Stimulated activated CD4-positive, alpha-beta T cell treated with anti-CD3 and anti-CD28 coated beads, Interleukin-4, amount 100 ng/mL, for 1 hour (primary cell): ENCODE data around the gene DMXL1.
"Not testable (repeated sequence)": the region's sequence is repeated elsewhere in the genome, so short reads cannot be mapped to it uniquely, and the experiment has no call there.

ENCODE experiments used
- DNase-seq: peaks from one replicate; pipeline ENCODE4 v3.0.0-alpha.2; 2020

DMXL1 gene

DNA sequence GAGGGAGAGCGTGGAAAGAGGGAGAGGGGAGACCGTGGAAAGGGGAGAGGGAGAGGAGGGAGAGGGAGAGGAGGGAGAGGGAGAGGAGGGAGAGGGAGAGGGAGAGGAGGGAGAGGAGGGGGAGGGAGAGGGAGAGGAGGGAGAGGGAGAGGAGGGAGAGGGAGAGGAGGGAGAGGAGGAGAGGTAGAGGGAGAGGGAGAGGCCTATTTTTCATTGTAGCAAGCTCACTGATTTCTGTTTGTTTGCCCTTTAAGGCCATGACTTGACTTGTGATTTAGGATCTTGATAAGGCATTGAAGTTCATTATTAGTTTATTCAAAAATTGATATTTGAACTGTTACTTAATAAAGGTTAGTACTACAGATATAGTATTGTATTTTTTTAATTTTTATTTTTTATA is 52.4 kb downstream of the DMXL1 start:
- no peak for DNase-seq

DNA sequence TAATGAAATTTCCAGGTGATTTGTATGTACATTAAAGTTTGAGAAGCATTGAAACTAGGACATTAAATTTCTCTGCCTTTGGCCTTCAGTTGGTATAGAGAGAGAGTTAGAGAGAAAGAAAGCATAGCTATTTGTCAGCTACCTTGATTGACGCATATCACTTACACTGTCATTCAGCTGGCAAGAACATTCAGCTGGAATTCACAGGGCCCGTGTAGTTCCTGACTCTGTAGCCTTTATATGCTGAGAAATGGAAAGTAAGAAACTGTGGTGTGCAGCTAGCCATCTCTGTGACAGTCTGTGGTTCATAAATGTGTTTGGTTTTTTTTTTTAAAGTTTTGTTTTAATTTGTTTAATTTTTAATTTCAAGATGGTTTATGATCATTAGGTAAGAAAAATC is 58.9 kb downstream of the DMXL1 start:
- no peak for DNase-seq

DNA sequence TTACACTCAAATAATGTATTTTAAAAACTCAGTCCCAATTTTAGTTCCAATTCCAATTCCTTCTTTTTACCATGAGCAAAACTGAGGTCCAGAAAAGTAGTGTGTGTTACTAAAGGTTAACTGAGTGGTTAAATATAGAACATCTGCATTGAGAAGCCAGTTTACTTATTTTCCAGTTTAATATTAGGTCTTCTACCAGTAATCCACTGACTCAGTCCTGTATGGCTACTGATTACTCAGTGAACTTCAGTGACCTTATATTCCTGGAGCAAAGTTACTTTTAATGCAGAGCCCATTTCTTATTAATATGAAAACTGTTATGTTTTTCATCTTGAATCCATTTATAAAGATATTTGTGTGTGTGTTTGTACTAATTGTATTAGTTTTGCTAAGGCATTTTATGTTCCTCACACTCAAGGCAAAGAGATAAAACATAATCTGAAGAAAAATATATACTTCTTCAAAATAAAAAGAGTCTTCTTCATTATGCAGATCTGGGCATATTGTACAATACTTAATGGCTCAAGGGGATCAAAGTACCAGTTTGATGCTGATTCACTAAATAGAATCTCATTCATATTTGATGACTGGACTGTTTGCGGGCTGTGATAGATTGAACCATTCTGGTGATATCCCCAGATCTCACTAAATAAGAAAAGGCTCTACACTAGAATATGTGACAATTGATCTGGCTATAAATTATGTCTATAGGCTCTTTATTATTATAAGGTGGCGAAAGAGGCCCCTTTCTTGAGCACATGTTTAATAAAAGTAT is 60.8 kb downstream of the DMXL1 start:
- DNase-seq = no peak

DNA sequence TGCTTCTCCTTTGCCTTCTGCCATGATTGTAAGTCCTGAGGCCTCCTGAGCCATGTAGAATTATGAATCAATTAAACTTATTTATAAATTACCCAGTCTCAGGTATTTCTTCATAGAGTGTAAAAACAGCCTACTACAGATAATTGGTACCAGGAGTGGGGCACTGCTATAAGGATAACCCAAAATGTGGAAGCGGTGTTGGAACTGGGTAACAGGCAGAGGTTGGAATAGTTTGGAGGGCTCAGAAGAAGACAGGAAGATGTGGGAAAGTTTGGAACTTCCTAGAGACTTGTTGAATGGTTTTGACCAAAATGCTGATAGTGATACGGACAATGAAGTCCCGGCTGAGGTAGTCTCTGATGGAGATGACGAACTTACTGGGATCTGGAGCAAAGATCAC is 64.9 kb downstream of the DMXL1 start:
- DNase-seq = not testable (repeated sequence)

DNA sequence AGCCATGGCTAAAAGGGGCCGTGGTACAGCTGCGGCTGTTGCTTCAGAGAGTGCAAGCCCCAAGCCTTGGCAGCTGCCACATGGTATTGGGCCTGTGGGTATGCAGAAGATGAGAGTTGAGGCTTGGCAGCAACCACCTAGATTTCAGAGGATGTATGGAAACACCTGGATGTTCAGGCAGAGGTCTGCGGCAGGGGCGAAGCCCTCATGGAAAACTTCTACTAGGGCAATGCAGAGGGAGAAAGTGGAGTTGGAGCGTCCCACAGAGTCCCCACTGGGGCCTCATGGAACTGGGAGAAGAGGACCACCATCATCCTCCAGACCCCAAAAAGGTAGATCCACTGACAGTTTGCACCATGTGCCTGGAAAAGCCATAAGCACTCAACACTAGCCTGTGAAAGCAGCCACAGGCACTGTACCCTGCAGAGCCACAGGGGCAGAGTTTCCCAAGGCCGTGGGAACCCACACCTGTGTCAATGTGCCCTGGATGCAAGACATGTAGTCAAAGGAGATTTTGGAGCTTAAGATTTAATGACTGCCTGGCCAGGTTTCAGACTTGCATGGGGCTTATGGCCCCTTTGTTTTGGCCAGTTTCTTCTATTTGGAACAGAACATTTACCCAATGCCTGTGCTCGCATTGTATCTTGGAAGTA is 65.9 kb downstream of the DMXL1 start:
- DNase-seq = no peak

DNA sequence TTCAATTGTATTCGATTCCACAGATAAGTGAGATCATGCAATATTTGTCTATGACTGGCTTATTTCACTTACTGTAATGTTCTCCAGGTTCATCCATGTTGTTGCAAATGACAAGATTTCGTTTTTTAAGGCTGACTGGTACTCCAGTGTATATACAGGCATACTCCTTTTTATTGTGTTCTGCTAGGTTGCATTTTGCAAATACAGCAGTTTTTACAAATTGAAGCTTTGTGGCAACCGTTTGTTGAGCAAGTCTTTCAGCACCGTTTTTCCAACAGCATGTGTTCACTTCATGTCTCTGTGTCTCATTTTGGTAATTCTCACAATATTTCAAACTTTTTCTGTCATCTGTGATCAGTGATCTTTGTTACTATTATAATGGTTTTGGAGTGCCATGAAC is 82.7 kb downstream of the DMXL1 start:
- DNase-seq = no peak

DNA sequence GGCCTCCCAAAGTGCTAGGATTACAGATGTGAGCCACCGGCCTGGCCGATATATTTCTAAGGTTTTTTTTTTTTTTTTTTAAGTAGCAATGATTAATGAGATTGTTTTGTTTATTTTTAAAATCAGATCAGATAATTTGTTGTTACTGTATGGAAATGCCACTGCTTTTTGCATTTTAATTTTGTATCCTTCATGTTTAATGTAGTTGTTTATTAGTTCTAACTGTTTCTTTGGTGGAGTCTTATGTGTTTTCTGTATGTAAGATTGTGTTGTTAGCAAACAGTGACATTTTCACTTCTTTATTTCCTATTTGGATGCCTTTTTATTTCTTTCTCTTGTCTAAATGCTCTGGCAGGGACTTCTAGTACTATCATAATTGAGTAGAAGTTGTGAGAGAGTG is 87.3 kb downstream of the DMXL1 start:
- no peak for DNase-seq

DNA sequence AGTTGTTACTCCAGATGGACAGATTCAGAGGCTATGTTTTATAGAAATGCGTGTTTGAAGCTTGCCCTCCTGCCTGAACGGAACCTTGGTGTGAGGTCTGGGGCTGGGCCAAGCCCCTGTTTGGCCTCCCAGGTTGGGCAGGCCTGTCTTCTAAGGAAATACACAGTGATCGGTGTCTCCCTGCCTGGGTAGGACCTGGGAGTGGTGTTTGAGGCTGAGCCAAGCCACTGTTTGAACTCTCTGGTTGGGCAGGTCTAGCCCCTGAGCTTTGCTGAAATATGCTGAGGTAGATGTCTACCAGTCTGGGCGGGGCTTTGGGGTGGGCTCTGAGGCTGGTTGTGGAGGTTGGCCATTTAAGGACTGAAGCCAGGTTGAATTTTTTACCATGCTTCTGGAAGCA is 90.5 kb downstream of the DMXL1 start:
- no peak for DNase-seq

DNA sequence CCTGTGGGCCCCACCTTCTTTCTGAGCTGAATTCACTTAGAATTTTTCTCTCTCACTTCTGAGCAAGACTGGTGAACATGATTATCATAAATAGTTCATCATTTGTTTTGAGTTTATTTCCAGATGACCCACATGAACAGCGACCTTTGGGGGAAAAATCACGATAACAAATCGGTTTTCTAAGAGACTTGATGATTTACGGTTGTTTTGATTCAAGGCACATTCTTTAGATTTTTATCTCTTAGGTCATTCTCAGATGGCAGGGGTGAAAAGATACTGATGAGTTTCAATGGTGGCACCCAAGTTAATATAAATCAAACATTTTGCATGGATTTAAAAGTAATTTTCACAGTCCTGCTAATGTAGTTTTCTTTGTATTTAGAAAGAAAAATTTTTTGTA is 95.1 kb downstream of the DMXL1 start:
- no peak for DNase-seq

DNA sequence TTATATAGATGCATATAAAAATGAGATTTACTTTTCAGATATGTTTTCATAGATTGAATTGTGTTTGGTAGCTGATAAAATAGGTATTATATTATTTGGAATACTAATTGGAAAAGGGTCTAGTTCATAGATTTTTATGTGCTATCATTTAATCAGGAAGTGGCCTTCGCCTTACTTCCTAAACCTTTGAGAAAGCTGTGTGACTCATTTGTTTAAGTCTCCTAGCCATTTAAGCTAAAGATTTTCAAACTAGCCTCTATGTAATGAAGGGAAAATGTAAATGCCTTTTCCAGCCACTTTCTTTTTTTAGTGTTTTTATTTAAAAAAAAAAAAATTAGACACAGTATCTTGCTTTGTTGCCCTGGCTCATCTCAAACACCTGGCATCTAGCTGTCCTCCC is 97.5 kb downstream of the DMXL1 start:
- DNase-seq = no peak

DNA sequence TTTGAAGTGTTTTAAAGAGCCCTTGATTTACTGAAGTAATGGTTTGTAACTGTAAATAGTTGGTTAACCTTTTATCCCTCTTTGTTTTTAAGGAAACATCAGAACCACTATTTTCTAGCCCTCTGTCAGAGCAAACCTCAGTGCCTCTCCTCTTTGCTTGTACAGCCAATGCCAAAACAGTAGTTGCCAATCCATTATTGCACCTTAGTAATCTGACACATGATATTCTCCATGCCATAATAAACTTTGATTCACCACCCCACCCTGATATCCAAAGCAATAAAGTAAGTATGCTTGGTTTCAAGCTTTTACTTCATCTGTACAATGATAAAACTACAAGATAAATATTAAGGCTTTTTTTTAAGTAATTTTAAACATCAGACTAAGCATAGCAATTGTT is 100.8 kb downstream of the DMXL1 start:
- DNase-seq = no peak

DNA sequence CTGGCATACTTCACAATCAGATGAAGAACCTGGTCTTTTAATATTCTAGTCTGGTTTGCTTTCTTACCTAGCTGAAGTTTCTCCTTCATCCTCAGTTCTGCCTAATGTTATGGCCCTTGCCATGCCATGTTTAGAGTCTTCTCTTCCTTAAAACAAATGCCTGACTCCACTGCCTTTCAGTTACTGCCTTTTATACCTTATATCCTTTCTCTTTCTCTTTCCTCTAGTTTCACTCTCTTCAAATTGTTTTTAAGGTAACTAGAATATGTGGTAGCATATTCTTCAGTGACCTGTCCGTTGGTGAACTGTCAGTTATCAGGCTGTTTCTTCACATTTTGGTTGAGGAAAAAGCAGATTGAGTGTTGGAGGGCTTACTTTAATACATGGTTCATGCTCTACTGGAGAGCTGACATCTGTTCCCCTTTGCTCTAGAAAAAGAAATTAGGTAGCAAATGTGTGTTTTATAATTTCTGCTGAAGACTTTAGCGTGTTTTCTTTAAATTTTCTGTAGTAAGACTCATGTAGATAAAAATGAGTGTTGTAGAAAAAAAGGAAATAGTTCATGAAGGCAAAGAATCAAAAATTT is 103.8 kb downstream of the DMXL1 start:
- no peak for DNase-seq

DNA sequence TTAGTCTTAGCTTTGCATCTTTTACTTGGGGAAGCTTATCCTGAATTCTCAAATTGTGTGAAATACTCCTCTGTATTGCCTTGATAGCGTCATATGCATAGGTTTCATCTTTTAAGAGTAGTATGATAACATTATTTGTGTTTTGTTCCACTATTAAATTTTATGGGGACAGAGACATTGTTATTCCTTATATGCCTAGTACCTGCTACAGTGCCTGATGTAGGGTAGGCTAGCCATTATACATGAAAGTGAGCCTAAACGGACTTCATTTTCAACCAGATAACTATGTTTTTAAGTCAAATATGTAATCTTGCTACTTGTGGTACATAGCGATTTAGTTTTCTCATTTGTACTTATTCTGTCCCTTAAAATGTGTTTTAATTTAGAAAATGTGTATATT is 105.9 kb downstream of the DMXL1 start:
- DNase-seq = no peak

DNA sequence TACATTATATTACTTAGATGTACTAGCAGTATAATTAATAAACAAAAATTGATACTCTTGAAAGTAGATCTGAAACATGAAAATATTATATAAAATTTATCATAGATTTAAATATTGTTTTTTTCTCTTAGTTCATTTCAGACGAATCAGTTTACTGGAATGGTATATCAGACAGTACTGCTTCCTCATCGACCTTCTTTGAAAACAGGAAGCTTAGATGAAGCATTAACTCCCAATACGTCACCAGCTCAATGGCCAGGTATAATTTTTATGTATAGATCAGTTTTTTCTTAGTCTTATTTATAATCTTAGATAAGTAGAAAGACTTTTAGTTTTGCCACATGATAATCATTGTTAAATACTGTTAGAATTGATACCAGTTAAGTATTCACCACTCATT is 106.3 kb downstream of the DMXL1 start:
- DNase-seq = no peak

DNA sequence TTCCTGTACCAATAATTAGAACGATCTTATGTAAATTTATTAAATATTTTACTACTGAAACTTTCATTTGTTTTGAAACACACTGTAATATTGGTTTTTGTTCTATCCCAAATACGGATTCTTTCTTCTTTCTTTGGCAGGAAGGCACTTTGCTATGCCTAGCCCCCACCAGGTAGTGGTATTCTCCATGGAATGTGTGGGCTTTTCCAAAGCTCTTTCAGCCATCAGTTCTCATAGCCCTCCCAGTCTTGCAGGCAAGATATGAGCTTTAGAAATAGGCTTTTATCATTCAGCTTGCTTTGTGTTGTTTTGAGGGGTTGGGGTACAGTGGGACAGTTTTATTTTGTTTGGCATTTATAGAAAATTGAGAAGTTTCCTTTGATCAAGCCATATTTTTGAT is 107.5 kb downstream of the DMXL1 start:
- no peak for DNase-seq

DNA sequence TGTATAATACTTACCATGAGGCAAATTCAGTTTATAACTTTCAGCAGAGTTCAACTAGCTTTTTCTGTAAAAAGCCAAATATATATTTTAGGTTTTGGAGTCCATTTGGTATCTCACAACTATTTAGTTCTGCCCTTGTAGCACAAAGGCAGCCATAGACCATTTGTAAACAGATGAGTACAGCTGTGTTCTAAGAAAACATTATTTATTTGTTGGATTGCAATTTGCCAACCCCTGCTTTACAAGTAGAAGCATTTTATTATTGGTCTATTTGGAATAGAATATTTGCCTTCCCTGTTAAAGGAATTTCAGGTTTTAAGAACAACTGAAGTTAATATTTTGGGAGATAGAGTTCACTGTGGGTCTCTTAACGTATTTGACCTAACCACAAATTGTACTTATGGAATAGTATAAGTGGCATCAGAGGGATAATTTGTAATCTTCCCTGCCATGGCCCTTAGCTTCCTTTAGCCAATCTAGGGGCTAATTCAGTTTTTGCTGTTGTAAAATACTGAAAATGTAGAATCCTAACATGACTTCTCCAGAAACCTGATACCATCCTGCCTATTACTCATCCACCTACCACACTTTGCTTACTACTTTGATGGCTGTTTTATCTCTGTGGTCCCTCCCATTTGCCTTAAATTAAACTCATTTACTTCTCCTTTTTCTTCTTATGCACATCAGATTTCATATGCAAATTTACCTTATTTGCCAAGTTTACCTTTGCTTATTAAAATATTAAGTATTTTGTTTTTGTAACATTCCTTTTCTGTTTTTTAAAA is 109.2 kb downstream of the DMXL1 start:
- no peak for DNase-seq

DNA sequence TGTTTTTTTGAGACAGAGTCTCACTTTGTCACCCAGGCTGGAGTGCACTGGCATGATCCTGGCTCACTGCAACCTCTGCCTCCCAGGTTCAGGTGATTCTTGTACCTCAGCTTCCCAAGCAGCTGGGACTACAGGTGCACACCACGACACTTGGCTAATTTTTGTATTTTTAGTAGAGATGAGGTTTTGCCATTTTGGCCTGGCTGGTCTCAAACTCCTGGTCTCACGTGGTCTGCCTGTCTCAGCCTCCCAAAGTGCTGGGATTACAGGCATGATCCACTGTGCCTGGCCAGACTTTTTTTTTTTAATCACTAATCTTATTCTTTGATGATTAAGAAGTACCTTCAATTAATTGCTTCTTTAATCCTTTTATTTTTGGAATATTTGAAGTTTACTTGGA is 114.6 kb downstream of the DMXL1 start:
- DNase-seq = not testable (repeated sequence)

DNA sequence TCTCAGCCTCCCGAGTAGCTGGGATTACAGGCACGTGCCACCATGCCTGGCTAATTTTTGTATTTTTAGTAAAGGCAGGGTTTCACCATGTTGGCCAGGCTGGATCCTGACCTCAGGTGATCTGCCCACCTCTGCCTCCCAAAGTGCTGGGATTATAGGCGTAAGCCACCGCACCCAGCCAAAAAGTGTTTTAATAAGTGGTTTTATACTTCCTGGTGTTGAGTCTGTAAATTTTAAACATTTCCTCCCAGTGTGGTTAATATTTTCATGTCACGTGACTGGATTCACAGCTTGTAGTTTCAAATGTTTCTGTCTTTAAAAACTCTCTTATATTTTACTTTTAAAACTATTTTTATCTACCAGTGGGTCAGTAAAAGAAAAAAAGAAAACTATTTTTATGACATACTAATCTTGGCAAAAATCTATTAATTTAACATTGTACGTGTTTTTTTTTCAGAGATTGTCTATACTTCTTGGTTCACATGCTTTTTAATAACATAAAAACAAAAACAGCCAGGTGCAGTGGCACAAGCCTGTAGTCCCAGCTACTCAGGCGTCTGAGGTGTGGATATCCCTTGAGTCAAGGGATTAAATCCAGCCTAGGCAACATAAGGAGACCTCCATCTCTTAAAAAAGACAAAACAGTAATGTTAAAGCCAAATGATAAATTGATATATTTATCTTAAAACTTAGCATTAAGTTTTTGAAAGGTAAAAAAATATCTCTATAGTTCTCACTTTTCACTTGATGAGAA is 117.1 kb downstream of the DMXL1 start:
- DNase-seq = no peak

DNA sequence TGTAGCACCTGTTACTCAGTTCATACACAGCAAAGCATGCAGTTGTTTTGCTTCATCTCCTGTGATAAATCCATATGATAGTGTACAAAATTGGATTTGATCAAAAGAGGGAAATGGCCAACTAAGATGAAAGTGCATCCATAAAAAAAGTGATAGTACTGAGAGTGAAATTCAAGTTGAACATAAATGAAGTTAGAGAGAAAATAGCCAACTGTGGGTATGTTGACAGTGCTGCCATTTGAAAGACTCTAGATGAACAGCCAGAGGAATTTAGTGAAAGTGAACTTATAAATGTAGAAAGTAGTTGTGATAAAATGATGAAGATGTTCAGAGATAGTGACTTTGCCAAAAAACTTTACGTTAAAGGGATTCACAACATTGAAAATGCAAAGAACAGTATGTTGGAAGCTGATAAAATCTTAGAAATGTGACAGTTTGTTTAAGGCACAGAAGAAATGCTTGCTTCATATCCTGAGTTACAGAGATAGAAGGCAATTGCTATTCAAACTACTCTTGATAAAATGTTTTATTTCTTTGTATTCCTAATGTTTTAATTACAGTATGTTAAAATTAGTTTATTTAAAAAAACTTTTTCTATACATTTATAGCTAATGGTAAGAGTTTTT is 119.7 kb downstream of the DMXL1 start:
- DNase-seq = no peak

DNA sequence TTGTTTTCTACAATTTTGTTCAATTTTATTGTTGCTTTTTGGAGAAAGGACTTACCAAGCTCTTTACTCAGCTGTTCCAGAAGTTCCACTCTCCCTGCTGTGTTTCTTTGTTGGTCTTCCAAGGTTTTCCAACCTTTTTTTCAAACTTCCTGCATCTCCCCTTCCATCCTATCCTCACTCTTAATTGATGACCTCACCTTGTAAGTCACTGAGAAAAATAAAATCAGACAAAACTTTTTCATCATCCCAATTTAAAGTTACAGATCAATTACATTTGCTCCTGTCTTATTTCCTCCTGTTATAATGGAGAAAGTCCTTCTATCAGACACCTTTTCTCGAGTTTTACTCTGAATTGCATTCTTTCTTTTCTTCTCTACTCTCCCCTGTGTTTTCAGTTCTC is 121.1 kb downstream of the DMXL1 start:
- no peak for DNase-seq

DNA sequence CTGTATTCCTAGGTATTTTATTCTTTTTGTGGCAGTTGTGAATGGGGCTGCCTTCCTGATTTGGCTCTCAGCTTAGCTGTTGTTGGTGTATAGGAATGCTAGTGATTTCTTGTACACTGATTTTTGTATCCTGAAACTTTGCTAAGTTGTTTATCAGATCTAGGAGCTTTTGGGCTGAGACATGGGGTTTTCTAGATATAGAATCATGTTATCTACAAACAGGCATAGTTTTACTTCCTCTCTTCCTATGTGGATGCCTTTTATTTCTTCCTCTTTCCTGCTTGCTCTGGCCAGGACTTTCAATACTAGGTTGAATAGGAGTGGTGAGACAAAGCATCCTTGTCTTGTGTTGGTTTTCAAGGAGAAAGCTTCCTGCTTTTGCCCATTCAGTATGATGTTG is 129.9 kb downstream of the DMXL1 start:
- DNase-seq = no peak

DNA sequence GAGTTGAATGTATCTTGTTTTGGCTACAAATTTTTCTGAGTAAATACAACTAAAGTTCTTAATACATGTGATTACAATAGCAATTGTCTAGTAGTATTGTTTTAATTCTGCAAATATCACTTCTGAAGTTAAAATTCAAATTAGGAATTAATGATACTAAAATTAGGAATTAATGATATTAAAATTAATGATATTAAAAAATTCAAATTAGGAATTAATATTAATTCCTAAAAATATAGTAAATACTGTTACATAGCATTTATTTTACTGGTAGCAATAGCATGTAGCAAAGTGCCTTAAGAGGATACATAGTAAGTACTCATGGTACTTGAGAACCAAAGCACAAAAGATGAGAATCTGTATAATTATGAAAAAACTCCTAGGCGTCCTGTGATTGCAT is 136.2 kb downstream of the DMXL1 start:
- no peak for DNase-seq

DNA sequence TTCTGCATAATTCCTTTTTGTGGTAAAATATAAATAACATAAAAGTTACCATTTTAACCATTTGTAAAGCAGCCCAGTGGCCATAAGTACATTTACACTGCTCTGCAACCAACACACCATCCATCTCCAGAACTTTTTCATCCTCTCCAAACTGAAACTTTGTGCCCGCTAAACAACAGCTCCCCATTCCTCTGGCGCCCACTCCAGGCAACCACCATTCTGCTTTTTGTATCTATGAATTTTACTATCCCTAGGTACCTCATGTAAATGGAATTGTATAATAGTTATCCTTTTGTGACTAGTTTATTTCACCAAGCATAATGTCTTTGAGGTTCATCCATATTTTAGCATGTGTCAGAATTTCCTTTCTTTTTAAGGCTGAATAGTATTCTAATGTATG is 141.1 kb downstream of the DMXL1 start:
- DNase-seq = no peak
